Stimulated activated CD4-positive, alpha-beta T cell treated with anti-CD3 and anti-CD28 coated beads, Interleukin-4, amount 100 ng/mL, for 48 hours (primary cell): ENCODE measurements around the gene CACHD1.

ENCODE experiments used
- DNase-seq, 2 donors: peaks; one replicate each; pipeline ENCODE4 v3.0.0-alpha.2; 2020; ENCODE audit warnings: low read depth in 2 of 2

Gene CACHD1

GRCh38 chr1:64523413-64524337 lies 53.7 kb downstream of the CACHD1 start:
- no peak for DNase-seq

GRCh38 chr1:64524614-64525013 lies 54.7 kb downstream of the CACHD1 start:
- DNase-seq, result no peak

GRCh38 chr1:64525116-64525686 lies 55.3 kb downstream of the CACHD1 start:
- no peak for DNase-seq

- no peak for DNase-seq
Measured at GRCh38 chr1:64526312-64526711, 56.4 kb downstream of the CACHD1 start.

GRCh38 chr1:64527165-64527564 lies 57.2 kb downstream of the CACHD1 start:
- DNase-seq, result no peak

- DNase-seq, result no peak
Measured at GRCh38 chr1:64527786-64528185, 57.9 kb downstream of the CACHD1 start.

GRCh38 chr1:64530969-64531692 lies 61.2 kb downstream of the CACHD1 start:
- no peak for DNase-seq

GRCh38 chr1:64532646-64533045 lies 62.7 kb downstream of the CACHD1 start:
- DNase-seq, result no peak

- DNase-seq, result no peak
Measured at GRCh38 chr1:64535938-64536835, 66.3 kb downstream of the CACHD1 start.

GRCh38 chr1:64536836-64537490 lies 67.0 kb downstream of the CACHD1 start:
- DNase-seq, result no peak

- DNase-seq, result no peak
Measured at GRCh38 chr1:64537942-64538341, 68.0 kb downstream of the CACHD1 start.

- no peak for DNase-seq
Measured at GRCh38 chr1:64538389-64538788, 68.5 kb downstream of the CACHD1 start.

GRCh38 chr1:64539289-64539688 lies 69.4 kb downstream of the CACHD1 start:
- DNase-seq, result no peak

GRCh38 chr1:64539781-64540218 lies 69.9 kb downstream of the CACHD1 start:
- no peak for DNase-seq

GRCh38 chr1:64540265-64540791 lies 70.4 kb downstream of the CACHD1 start:
- DNase-seq, result no peak

GRCh38 chr1:64542118-64542517 lies 72.2 kb downstream of the CACHD1 start:
- DNase-seq, result no peak

- no peak for DNase-seq
Measured at GRCh38 chr1:64543831-64544230, 73.9 kb downstream of the CACHD1 start.

GRCh38 chr1:64545118-64545843 lies 75.4 kb downstream of the CACHD1 start:
- no peak for DNase-seq

GRCh38 chr1:64546013-64546412 lies 76.1 kb downstream of the CACHD1 start:
- no peak for DNase-seq
